HUES64 (cell line): ENCODE data around the gene AMOT. TPM values are rescaled to one million over a fixed set of nuclear protein-coding genes. Genes with fewer than 3 reads are reported as not detected.

Experiments
- H3K27ac ChIP-seq: 2 replicates; pipeline ENCODE4 v1.7.0; 2013; ENCODE audit warnings: low read depth, low read length, inconsistent platforms
- H3K27me3 ChIP-seq: 2 replicates; pipeline ENCODE4 v1.6.1; 2013; ENCODE audit warnings: mild to moderate bottlenecking, low read length; ENCODE audit not compliant: insufficient read depth
- H3K36me3 ChIP-seq: 2 replicates; pipeline ENCODE4 v1.6.1; 2013; ENCODE audit warnings: mild to moderate bottlenecking, low read length; ENCODE audit not compliant: insufficient read depth
- H3K4me1 ChIP-seq: 2 replicates; pipeline ENCODE4 v1.6.1; 2013; ENCODE audit warnings: mild to moderate bottlenecking, low read length, moderate library complexity; ENCODE audit not compliant: insufficient read depth
- H3K4me3 ChIP-seq: 2 replicates; pipeline ENCODE4 v1.5.1; 2013; ENCODE audit warnings: mild to moderate bottlenecking, low read length, moderate library complexity
- H3K9ac ChIP-seq: 2 replicates; pipeline ENCODE4 v1.6.1; 2013; ENCODE audit warnings: mild to moderate bottlenecking, low read depth, low read length
- H3K9me3 ChIP-seq: 2 replicates; pipeline ENCODE4 v1.6.1; 2013; ENCODE audit warnings: low read depth, low read length; ENCODE audit not compliant: insufficient read depth
- WGBS: fragments of 150-250, 120-280 bp; methylation state at CpG from one replicate; pipeline ENCODE4 v1.1.7; 2013; ENCODE audit warnings: missing lambda C conversion rate; 5-methylcytosine and 5-hydroxymethylcytosine counted together
- polyA plus RNA-seq, 2 experiments: library from polyadenylated mRNA; stranded (reverse); fragments of 50-300 nt; gene quantifications; one replicate each; pipeline ENCODE4 v1.2.3, GENCODE V29; 2013

Gene AMOT
- 9.6 TPM for polyA plus RNA-seq (2013, experiment 1 of 2)
- polyA plus RNA-seq (2013, experiment 2 of 2) = 12.0 TPM

- peak within 1 kb of the TSS; percentile 64; the same call in 1 of the 2 replicates for H3K27ac ChIP-seq
- H3K9me3 ChIP-seq = no peaks in the 10 kb centered on the region
- peaks cover 25% of the 10 kb centered on the region for H3K27me3 ChIP-seq
- under 1% methylated on average over 49 of the region's 49 CpGs for WGBS
- H3K9ac ChIP-seq = peak within 1 kb of the TSS; percentile 80
- no peaks in the 10 kb centered on the region for H3K36me3 ChIP-seq
- H3K4me1 ChIP-seq = peaks cover 5% of the 10 kb centered on the region; the same call in 1 of the 2 replicates
- H3K4me3 ChIP-seq = peak within 1 kb of the TSS; percentile 96
Measured at GRCh38 chrX:112840382-112841113, at the start of gene AMOT. AMOT (minus strand) TSS chrX:112840831; CDS start chrX:112823126, 17,705 bp downstream.

DNA sequence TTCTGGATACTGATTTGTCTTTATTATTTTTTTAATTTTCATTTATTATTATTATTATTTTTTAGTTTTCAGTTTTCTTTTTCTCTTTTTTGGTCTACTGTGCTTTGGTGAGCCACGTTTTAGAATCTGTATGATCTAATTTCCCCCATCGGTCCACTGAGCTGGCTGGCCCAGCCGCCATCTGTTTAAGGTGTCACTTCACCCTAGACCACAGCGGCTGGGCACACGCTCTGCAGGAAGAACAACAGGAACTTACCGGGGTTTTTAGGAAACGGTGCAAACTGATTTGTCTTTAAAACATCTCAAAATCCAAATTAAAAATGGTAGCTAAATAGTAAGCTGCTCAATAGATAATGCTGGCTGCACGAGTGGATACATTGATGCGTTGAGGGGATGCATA is 48.8 kb upstream of the AMOT start:
- Histone ChIP-seq H3K9me3 (no peaks in the 10 kb centered on the region), H3K9ac (no peak overlapping the region), H3K4me3 (no peak overlapping the region), H3K36me3 (no peaks in the 10 kb centered on the region), H3K27me3 (no peaks in the 10 kb centered on the region), H3K4me1 (no peaks in the 10 kb centered on the region), H3K27ac (no peak overlapping the region)
- 90% methylated on average over 9 of the region's 9 CpGs for WGBS

DNA sequence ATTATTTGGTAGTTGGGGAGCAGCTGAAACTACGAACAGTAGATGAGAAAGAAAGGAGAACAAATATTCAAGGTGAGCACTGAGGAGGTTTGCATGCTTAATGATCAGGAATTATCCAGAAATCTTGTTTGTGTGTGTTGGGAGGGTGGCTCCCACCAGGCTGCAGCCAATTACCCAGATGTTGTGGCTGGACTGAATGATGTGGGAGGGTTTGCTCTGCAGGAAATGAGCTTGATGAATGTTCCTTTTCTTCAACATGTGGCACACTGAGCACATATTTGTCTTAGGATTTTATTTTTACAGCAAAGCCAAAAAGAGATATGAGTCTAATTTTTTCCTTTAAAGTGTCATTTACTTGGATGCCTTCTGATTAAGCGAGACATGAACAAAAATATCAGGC is 48.3 kb upstream of the AMOT start:
- H3K27me3 ChIP-seq = no peaks in the 10 kb centered on the region
- no peak overlapping the region for H3K4me3 ChIP-seq
- no peak overlapping the region for H3K27ac ChIP-seq
- no peaks in the 10 kb centered on the region for H3K9me3 ChIP-seq
- 85% methylated on average over 2 of the region's 2 CpGs for WGBS
- no peaks in the 10 kb centered on the region for H3K4me1 ChIP-seq
- no peaks in the 10 kb centered on the region for H3K36me3 ChIP-seq
- no peak overlapping the region for H3K9ac ChIP-seq

- no peak overlapping the region for H3K4me3 ChIP-seq
- peaks cover 10% of the 10 kb centered on the region for H3K4me1 ChIP-seq
- no peaks in the 10 kb centered on the region for H3K27me3 ChIP-seq
- H3K36me3 ChIP-seq = no peaks in the 10 kb centered on the region
- H3K9me3 ChIP-seq = no peaks in the 10 kb centered on the region
- no peak overlapping the region for H3K9ac ChIP-seq
- no peak overlapping the region for H3K27ac ChIP-seq
- WGBS = 28% methylated on average over 3 of the region's 3 CpGs
Measured at GRCh38 chrX:112877771-112878173, 37.1 kb upstream of the AMOT start.

GRCh38 chrX:112874614-112875013 is 34.0 kb upstream of the AMOT start:
- Histone ChIP-seq H3K9ac (no peak overlapping the region), H3K27me3 (no peaks in the 10 kb centered on the region)
- WGBS = 88% methylated on average over 1 of the region's 1 CpG

DNA sequence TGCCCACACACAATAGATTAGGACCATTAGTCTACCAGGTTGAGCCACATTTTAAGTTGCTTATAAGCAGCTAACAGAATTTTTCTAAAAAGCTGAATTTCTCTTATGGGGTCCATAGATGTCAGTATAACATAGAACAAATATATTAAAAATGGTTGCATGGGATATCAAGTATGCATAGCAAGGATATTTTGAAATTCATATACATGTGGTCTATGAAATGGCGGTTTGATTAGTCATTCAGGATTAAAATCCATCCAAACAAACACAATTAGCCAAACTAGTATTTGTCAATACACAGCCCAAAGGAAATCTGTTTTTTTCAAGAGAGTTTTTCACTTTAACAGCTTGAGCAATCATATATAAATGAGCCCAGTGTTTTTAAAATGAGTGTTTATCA is 33.5 kb upstream of the AMOT start:
- Histone ChIP-seq H3K36me3 (no peaks in the 10 kb centered on the region), H3K9me3 (no peaks in the 10 kb centered on the region), H3K9ac (no peak overlapping the region), H3K27ac (no peak overlapping the region), H3K4me3 (no peak overlapping the region), H3K4me1 (peaks cover 10% of the 10 kb centered on the region), H3K27me3 (no peaks in the 10 kb centered on the region)
- 100% methylated on average over 1 of the region's 1 CpG for WGBS

More at GRCh38 chrX:112874614-112875013, 34.0 kb upstream of the AMOT start:
- Histone ChIP-seq H3K4me3 (no peak overlapping the region), H3K4me1 (peaks cover 10% of the 10 kb centered on the region), H3K36me3 (no peaks in the 10 kb centered on the region), H3K9me3 (no peaks in the 10 kb centered on the region), H3K27ac (no peak overlapping the region)

DNA sequence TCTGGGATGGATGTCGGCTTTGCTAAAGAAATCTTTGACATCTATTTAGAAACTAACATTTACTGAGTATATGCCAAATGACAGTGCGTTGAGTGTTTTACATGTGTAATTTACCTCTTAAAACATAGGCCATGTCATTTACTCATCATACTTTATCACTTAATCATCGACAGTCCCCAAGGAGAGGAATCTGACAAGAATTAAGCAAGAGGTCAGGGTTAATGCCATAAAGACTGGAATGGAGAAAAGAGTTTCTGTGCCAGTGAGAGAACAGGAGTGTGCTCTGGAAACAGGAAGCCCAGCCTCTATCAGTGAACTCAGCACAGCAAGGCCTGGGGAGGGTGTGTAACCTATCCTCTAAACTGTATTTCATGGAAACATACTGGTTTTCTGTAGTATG is 28.0 kb upstream of the AMOT start:
- Histone ChIP-seq H3K27ac (no peak overlapping the region), H3K4me3 (no peak overlapping the region), H3K4me1 (no peaks in the 10 kb centered on the region), H3K9me3 (no peaks in the 10 kb centered on the region), H3K36me3 (no peaks in the 10 kb centered on the region), H3K27me3 (no peaks in the 10 kb centered on the region), H3K9ac (no peak overlapping the region)
- 100% methylated on average over 1 of the region's 3 CpGs for WGBS

DNA sequence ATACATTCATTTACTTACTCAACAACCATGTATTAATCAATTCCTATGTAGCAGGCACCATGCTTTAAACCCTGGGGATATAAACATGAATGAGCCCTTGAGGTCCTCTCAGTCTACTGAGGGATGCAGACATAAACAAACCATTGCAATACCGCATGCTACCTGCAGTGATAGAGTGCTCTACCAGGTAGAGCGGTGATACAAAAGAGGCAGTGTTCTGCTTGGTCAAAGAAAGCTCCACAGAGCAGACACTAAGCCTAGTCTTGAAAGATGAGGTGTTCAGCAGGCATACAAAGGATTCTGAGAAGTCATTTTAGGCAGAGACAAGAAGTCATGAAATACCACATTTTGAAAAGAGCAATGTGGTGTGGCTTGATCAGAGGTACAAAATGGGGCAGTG is 26.9 kb upstream of the AMOT start:
- Histone ChIP-seq H3K27ac (no peak overlapping the region), H3K4me3 (no peak overlapping the region), H3K9me3 (no peaks in the 10 kb centered on the region), H3K27me3 (no peaks in the 10 kb centered on the region), H3K4me1 (no peaks in the 10 kb centered on the region), H3K36me3 (no peaks in the 10 kb centered on the region), H3K9ac (no peak overlapping the region)
- WGBS = 61% methylated on average over 2 of the region's 2 CpGs

DNA sequence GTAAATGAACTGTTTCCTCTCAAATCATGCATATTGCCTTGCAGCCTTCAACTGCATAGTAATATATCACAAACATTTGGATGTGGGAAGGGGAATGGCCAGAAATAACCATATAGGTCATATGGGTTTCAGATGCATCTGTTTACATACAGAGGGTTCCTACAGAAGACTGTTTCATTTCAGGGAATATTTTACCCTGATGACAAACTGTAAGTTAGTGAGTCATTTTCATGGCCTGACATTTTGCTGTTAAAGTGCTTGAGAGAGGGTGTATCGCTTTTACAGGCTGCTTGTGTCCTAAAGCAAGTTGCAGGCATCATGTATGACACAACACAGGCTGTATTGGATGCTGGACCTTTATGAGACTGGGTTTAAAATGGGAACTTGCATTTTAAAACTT is 25.5 kb upstream of the AMOT start:
- WGBS = 95% methylated on average over 1 of the region's 1 CpG
- no peaks in the 10 kb centered on the region for H3K27me3 ChIP-seq
- H3K36me3 ChIP-seq = no peaks in the 10 kb centered on the region
- H3K27ac ChIP-seq = no peak overlapping the region
- H3K4me1 ChIP-seq = no peaks in the 10 kb centered on the region
- H3K9ac ChIP-seq = no peak overlapping the region
- H3K9me3 ChIP-seq = no peaks in the 10 kb centered on the region
- H3K4me3 ChIP-seq = no peak overlapping the region

DNA sequence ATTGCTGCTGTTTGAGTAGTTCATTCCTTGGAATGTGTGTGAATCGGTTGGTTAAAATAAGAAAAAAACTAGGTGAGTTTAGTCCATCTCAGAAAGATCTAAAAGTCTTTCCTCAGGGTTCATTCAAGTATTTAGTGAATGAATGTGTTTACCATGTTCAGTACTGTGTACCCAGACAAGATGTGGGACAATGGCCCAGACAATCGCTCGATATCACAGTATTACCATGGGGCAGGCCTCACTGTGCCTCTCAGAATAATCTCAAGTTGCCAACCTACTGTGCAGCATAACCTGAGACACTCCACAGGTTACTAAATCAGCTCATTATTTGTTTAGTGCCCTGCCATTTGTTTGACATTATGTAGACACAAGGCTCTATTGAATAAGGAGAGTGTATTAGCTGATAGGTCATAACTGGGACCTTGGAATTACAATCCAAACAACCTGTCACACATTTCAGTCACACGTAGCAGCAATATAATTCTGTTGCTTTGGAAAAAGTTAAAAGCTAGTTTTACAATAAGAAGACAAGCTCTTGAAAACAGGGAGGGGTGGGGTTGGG is 24.9 kb upstream of the AMOT start:
- Histone ChIP-seq H3K27ac (no peak overlapping the region), H3K36me3 (no peaks in the 10 kb centered on the region), H3K9ac (no peak overlapping the region), H3K27me3 (no peaks in the 10 kb centered on the region), H3K4me3 (no peak overlapping the region), H3K9me3 (no peaks in the 10 kb centered on the region), H3K4me1 (no peaks in the 10 kb centered on the region)
- 96% methylated on average over 4 of the region's 4 CpGs for WGBS

DNA sequence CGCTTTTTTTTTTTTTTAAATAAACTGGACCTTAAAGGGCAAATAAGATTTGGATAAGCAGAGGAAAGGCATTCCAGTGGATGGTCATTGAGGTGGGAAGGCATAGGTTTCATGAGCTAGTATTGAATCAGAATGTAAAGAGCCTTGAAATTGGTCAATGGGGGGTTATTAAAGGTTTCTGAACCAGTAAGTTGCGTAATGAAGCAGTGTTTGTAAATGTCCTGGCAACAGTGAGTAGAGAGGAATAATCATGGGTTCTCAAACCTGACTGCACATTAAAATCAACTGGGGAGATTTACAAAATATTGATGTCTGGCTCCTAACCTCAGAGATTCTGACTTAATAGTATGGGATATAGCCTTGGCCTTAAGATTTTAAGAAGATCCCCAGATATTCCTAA is 23.2 kb upstream of the AMOT start:
- 95% methylated on average over 2 of the region's 2 CpGs for WGBS

More for the DNA sequence above, 23.2 kb upstream of the AMOT start:
- Histone ChIP-seq H3K36me3 (no peaks in the 10 kb centered on the region), H3K9ac (no peak overlapping the region), H3K27me3 (no peaks in the 10 kb centered on the region), H3K9me3 (no peaks in the 10 kb centered on the region), H3K4me1 (no peaks in the 10 kb centered on the region), H3K4me3 (no peak overlapping the region), H3K27ac (no peak overlapping the region)
